Body of pancreas (tissue), 4 donors: ENCODE results near the gene MAGEF1.

Experiments
- POLR2A ChIP-seq, 3 donors: fragments of 450-650 bp; IDR thresholded peaks; one replicate each; pipeline ENCODE4 v1.6.1; 2016; ENCODE audit warnings: antibody characterized with exemption in 3 of 3, mild to moderate bottlenecking in 2 of 3
- TF ChIP-seq, protein P1 (sequence below), 7 experiments: fragments of 450-650 bp in 4 of 7; fragments of 200-600 bp in 3 of 7; sonication (generic) in 3 of 7; IDR thresholded peaks; one replicate each; pipeline ENCODE4 v1.5.1; 2016 to 2019; ENCODE audit warnings: antibody characterized with exemption in 7 of 7

DNA sequence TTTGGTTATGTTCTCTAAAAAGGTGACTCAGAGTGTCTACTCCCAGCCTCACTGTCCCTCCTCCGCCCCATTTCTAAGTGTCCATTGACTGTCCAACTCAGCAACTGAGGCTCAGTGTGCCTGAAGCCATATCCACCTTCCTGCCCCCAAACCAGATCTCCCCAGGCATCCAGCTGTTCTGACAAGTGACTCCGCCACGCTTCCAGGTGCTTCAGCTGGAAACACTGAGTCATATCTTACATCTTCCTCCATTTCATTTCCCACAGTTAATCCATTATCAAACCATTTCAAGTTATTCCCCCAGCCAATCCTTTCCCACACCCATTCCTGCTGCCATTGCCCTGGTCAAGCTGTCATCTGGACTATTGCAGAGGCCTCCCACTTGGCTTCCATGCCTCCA is 17.1 kb downstream of the MAGEF1 start:
- TF ChIP-seq POLR2A (IDR thresholded peaks at IDR 0.05) = no peak
- TF ChIP-seq, protein P1, sequence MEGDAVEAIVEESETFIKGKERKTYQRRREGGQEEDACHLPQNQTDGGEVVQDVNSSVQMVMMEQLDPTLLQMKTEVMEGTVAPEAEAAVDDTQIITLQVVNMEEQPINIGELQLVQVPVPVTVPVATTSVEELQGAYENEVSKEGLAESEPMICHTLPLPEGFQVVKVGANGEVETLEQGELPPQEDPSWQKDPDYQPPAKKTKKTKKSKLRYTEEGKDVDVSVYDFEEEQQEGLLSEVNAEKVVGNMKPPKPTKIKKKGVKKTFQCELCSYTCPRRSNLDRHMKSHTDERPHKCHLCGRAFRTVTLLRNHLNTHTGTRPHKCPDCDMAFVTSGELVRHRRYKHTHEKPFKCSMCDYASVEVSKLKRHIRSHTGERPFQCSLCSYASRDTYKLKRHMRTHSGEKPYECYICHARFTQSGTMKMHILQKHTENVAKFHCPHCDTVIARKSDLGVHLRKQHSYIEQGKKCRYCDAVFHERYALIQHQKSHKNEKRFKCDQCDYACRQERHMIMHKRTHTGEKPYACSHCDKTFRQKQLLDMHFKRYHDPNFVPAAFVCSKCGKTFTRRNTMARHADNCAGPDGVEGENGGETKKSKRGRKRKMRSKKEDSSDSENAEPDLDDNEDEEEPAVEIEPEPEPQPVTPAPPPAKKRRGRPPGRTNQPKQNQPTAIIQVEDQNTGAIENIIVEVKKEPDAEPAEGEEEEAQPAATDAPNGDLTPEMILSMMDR (IDR thresholded peaks at IDR 0.05) = no peak
